ENCODE data around the gene TNNT2. TPM values are rescaled to one million over a fixed set of nuclear protein-coding genes. Genes with fewer than 3 reads are reported as not detected.

TNNT2 gene
- total and polyA plus RNA-seq, 2 donors from 2014 or later: 2.1 to 117 TPM

- Histone ChIP-seq H3K27ac (ENCODE audit: low read depth in 2 of 2, low read length in 2 of 2) (no peak overlapping the region), H3K9me3 (ENCODE audit: control insufficient read depth in 2 of 3, insufficient read depth in 1 of 3, low read length in 3 of 3) (no peaks in the 10 kb centered on the region), H3K9ac (ENCODE audit: low read length in 3 of 3) (no peak overlapping the region), H3K36me3 (ENCODE audit: control insufficient read depth in 2 of 3, insufficient read depth in 3 of 3, low read length in 3 of 3) (no peaks in the 10 kb centered on the region), H3K4me3 (ENCODE audit: low read length in 3 of 3) (no peak overlapping the region), H3K4me1 (ENCODE audit: control insufficient read depth in 2 of 3, insufficient read depth in 2 of 3, low read depth in 1 of 3, low read length in 3 of 3) (no peaks in the 10 kb centered on the region), H3K27me3 (ENCODE audit: control insufficient read depth, insufficient read depth, low read length) (no peaks in the 10 kb centered on the region)
- FAIRE-seq (no peak), DNase-seq (peak in 2 of 5 donors; percentile 15 to 18)
- intact Hi-C loops (cut with DNase I): loop anchor here (5.0 kb wide), 1 partner anchor 111 kb away; no protein-coding TSS in a partner anchor
- no peak for TF ChIP-seq CTCF (IDR thresholded peaks at IDR 0.05; ENCODE audit: borderline replicate concordance, extremely low read depth, insufficient read depth)
Observed at GRCh38 chr1:201363467-201363866, 14.0 kb downstream of the TNNT2 start.

- no peaks in the 10 kb centered on the region for H3K27me3 ChIP-seq (ENCODE audit: control insufficient read depth, insufficient read depth, low read length)
- H3K9ac ChIP-seq (ENCODE audit: low read length in 3 of 3): no peak overlapping the region
- intact Hi-C loops (cut with DNase I): loop anchor here (5.0 kb wide), 1 partner anchor 111 kb away; no protein-coding TSS in a partner anchor
- TF ChIP-seq CTCF (IDR thresholded peaks at IDR 0.05; ENCODE audit: borderline replicate concordance, extremely low read depth, insufficient read depth): no peak
- FAIRE-seq (no peak), DNase-seq (peak in 2 of 5 donors; percentile 22 to 41)
- no peaks in the 10 kb centered on the region for H3K36me3 ChIP-seq (ENCODE audit: control insufficient read depth in 2 of 3, insufficient read depth in 3 of 3, low read length in 3 of 3)
- no peak overlapping the region for H3K27ac ChIP-seq (ENCODE audit: low read depth in 2 of 2, low read length in 2 of 2)
- no peak overlapping the region for H3K4me3 ChIP-seq (ENCODE audit: low read length in 3 of 3)
- no peaks in the 10 kb centered on the region for H3K9me3 ChIP-seq (ENCODE audit: control insufficient read depth in 2 of 3, insufficient read depth in 1 of 3, low read length in 3 of 3)
- peaks cover 0 to 3% (median 0%) of the 10 kb centered on the region in 3 donors for H3K4me1 ChIP-seq (ENCODE audit: control insufficient read depth in 2 of 3, insufficient read depth in 2 of 3, low read depth in 1 of 3, low read length in 3 of 3)
Observed at GRCh38 chr1:201362906-201363305, 14.6 kb downstream of the TNNT2 start.

GRCh38 chr1:201361652-201362504 is 15.6 kb downstream of the TNNT2 start:
- FAIRE-seq: no peak
- Histone ChIP-seq H3K4me3 (ENCODE audit: low read length in 3 of 3) (no peak overlapping the region), H3K27ac (ENCODE audit: low read depth in 2 of 2, low read length in 2 of 2) (no peak overlapping the region)

More at GRCh38 chr1:201361652-201362504, 15.6 kb downstream of the TNNT2 start:
- intact Hi-C loops (cut with DNase I): loop anchor here (5.0 kb wide), 1 partner anchor 110 kb away; no protein-coding TSS in a partner anchor
- no peaks in the 10 kb centered on the region for H3K9me3 ChIP-seq (ENCODE audit: control insufficient read depth in 2 of 3, insufficient read depth in 1 of 3, low read length in 3 of 3)
- H3K4me1 ChIP-seq (ENCODE audit: control insufficient read depth in 2 of 3, insufficient read depth in 2 of 3, low read depth in 1 of 3, low read length in 3 of 3): peaks cover 0 to 3% (median 0%) of the 10 kb centered on the region in 3 donors
- H3K36me3 ChIP-seq (ENCODE audit: control insufficient read depth in 2 of 3, insufficient read depth in 3 of 3, low read length in 3 of 3): no peaks in the 10 kb centered on the region
- peak; percentile 80 for TF ChIP-seq CTCF (IDR thresholded peaks at IDR 0.05; ENCODE audit: borderline replicate concordance, extremely low read depth, insufficient read depth)
- H3K9ac ChIP-seq (ENCODE audit: low read length in 3 of 3): no peak overlapping the region
- peak; percentile 41 to 75 (median 55) for DNase-seq
- no peaks in the 10 kb centered on the region for H3K27me3 ChIP-seq (ENCODE audit: control insufficient read depth, insufficient read depth, low read length)

All from kidney (tissue), 14 donors.